ENCODE measurements around the gene PRCC.

Gene PRCC

GRCh38 chr1:156775799-156776198 is 8.5 kb downstream of the PRCC start:
- TF ChIP-seq CTCF (IDR thresholded peaks at IDR 0.05; ENCODE audit: low read depth, low read length) = no peak
- no peak overlapping the region for H3K4me3 ChIP-seq (ENCODE audit: low read depth, low read length)

- TF ChIP-seq CTCF (IDR thresholded peaks at IDR 0.05; ENCODE audit: low read depth, low read length) = no peak
- no peak overlapping the region for H3K4me3 ChIP-seq (ENCODE audit: low read depth, low read length)
Measured at GRCh38 chr1:156776942-156777341, 9.6 kb downstream of the PRCC start.

- no peak overlapping the region for H3K4me3 ChIP-seq (ENCODE audit: low read depth, low read length)
Measured at GRCh38 chr1:156777573-156777972, 10.2 kb downstream of the PRCC start.

GRCh38 chr1:156781585-156782186 is 14.4 kb downstream of the PRCC start:
- H3K4me3 ChIP-seq (ENCODE audit: low read depth, low read length) = no peak overlapping the region
- TF ChIP-seq CTCF (IDR thresholded peaks at IDR 0.05; ENCODE audit: low read depth, low read length) = no peak

More at GRCh38 chr1:156777573-156777972, 10.2 kb downstream of the PRCC start:
- TF ChIP-seq CTCF (IDR thresholded peaks at IDR 0.05; ENCODE audit: low read depth, low read length) = no peak

- no peak overlapping the region for H3K4me3 ChIP-seq (ENCODE audit: low read depth, low read length)
- TF ChIP-seq CTCF (IDR thresholded peaks at IDR 0.05; ENCODE audit: low read depth, low read length) = no peak
Measured at GRCh38 chr1:156785458-156785857, 18.1 kb downstream of the PRCC start.

GRCh38 chr1:156786640-156787039 is 19.3 kb downstream of the PRCC start:
- TF ChIP-seq CTCF (IDR thresholded peaks at IDR 0.05; ENCODE audit: low read depth, low read length) = no peak
- H3K4me3 ChIP-seq (ENCODE audit: low read depth, low read length) = no peak overlapping the region

- TF ChIP-seq CTCF (IDR thresholded peaks at IDR 0.05; ENCODE audit: low read depth, low read length) = no peak
- no peak overlapping the region for H3K4me3 ChIP-seq (ENCODE audit: low read depth, low read length)
Measured at GRCh38 chr1:156788136-156788535, 20.8 kb downstream of the PRCC start.

All from WI38 (cell line).